GM15510 (cell line): ENCODE measurements around the gene COQ9.

ENCODE experiments used
- POLR2A ChIP-seq: IDR thresholded peaks from 3 replicates; pipeline ENCODE4 v1.6.1; 2011; ENCODE audit warnings: borderline replicate concordance; ENCODE audit not compliant: insufficient read length; ENCODE audit errors: extremely low read depth

Gene COQ9

DNA sequence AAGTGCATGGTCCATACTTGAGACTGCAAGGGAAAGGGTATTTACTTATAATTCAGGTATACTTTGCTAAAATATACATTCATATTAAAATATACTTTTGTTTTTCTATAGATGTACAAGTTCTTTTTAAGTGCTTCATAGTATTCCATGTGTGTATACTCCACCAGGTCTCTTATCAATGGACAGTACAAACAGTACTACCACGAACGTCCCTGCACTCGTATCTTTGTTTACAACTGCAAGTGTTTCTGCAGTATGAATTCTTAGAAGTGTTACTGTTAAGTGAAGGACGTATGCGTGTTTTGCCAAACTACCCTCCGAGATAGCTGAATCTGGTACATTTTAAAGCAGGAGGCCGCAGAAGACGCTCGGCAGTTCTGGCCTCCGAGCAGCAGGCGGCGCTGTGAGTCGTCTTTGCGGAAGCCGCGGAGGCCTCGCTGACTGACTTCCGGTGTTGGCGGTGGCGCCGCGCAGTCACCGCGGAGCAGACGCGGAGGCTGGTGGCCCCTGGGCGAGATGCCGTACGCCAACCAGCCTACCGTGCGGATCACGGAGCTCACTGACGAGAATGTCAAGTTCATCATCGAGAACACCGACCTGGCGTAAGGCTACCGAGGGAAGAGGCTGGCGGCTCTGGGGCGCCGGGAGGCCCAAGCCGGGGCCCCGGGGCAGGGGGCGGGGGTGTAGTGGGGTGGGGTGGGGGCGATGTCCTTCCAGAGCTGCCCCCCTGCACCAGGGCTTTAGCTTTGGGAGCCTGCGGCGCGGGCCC is 15.1 kb downstream of the COQ9 start, which contains the start of gene POLR2C:
Gene POLR2C (plus strand): TSS at position 471 of the 769 bp plus-strand sequence. CDS start 46 bp downstream, at position 517.
- TF ChIP-seq POLR2A = peak; percentile 98

DNA sequence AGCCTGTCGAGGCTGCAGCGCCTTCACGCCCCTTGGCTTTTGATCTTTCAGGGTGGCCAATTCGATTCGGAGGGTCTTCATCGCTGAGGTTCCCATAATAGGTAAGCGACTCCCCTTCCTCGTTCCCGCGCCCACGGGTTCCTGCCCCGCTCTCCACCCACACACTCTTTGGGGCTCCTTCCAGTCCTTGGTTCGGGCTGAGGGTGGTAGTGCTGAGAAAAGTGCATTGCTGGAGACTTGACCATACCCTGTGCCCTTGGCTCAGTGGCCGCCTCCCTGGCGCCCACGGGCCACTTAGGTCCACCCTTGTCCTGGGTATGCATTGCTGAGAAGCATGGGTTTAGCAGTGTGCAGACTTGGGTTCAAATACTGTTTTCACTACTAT is 15.7 kb downstream of the COQ9 start:
- TF ChIP-seq POLR2A = no peak

DNA sequence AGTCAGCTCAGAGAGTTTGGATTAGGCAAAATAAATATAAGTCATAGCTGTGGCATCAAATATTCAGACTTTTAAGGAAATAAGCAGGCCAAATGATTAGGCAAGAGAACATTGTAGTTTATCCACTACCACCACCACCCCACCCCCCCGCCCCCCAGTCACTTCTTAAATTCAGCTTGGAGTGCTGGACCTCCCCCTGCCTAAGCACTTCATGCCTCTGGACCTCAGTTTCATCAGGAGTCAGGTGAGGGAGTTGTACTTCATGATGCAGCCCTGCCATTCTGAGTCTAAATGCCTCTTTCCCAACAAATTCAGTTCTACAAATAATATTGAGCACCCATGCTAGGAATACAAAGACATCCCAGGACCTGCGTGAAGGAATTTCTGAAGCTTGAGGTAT is 17.2 kb downstream of the COQ9 start:
- TF ChIP-seq POLR2A = no peak

DNA sequence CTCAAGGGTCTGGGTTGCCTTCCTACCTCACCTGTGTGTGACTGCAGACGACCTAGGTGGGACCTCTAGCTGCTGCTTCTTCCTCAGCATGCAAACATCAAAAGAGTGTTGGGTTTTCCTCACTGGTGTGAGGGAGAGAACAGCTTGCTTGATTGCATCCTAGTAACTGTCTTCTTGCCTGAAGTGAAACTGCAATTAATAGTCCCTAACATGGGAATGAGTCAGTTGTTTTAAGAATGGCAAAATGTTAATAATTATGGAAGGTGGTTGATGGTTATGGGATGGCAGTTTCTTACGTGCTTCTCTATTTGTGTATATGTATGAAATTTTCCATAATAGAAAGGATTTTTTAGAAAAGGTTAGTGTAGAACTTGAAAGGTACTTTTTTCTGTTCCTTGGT is 21.1 kb downstream of the COQ9 start:
- TF ChIP-seq POLR2A = no peak

DNA sequence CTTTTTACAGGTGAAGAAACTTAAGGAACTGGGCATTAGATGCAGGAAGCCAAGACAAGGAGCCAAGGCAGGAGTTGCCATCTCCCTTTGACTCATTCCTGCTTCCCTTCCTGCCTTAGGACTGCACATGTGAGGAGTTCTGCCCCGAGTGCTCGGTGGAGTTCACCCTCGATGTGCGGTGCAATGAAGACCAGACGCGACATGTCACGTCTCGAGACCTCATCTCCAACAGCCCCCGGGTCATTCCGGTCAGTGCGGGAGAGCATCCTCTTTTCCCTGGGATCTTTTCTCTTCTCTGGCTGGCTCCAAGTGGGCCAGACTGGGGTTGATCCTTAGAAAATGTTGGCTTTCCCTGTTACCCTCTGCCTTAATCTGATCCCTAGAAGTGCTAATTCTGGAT is 21.8 kb downstream of the COQ9 start:
- no peak for TF ChIP-seq POLR2A

DNA sequence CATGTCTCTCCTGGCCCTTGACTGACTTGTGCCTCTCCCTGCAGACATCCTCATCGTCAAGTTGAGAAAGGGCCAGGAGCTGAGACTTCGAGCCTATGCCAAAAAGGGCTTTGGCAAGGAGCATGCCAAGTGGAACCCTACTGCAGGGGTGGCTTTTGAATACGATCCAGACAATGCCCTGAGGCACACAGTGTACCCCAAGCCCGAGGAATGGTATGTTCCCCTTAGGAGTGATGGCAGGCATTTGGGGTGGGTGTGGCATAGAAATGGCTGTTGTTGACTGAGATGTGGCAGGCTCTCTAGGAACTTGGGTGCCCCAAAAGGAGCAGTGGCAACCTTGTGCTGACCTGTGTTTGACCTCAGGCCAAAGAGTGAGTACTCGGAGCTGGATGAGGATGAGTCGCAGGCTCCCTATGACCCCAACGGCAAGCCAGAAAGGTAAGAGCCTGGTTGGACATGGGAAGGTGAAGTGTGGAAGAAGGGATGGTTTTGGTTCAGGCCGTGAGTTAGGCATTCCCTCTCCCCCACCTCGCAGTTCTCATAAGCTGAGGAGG is 22.7 kb downstream of the COQ9 start:
- no peak for TF ChIP-seq POLR2A

DNA sequence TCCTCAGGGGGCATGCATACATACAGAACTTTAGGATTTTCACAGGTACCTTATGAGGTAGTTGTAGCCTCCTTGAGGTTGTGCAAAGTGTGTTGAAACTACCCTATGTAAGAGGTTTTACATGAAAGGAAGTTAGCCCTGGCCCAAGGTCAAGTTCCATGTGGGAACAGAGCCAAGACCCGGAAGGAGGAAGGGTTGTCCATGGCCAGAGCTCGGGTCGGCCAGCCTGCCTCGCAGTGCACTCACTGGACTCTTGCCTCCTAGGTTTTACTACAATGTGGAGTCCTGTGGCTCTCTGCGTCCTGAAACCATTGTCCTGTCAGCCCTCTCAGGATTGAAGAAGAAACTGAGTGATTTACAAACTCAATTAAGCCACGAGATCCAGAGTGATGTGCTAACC is 23.4 kb downstream of the COQ9 start:
- TF ChIP-seq POLR2A = no peak

DNA sequence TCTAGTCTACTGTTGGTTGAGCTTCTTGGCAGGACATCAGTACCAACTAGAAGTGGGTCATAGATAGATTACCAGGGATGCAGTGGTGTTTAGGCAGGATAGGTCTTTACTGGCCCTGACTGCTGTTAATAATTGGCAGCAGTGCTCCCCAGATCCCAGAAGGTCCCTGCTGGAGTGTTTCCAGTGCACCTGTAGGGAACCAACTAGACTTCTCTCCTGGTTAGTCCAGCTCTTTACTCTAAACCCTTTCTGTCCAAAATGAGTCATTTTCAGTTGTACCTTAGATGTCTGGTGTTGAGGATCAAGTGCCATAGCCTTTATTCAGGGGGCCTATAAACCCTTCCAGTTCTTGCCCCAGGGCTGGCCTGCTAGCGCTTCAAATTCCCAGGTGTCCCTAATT is 23.9 kb downstream of the COQ9 start:
- TF ChIP-seq POLR2A = no peak

DNA sequence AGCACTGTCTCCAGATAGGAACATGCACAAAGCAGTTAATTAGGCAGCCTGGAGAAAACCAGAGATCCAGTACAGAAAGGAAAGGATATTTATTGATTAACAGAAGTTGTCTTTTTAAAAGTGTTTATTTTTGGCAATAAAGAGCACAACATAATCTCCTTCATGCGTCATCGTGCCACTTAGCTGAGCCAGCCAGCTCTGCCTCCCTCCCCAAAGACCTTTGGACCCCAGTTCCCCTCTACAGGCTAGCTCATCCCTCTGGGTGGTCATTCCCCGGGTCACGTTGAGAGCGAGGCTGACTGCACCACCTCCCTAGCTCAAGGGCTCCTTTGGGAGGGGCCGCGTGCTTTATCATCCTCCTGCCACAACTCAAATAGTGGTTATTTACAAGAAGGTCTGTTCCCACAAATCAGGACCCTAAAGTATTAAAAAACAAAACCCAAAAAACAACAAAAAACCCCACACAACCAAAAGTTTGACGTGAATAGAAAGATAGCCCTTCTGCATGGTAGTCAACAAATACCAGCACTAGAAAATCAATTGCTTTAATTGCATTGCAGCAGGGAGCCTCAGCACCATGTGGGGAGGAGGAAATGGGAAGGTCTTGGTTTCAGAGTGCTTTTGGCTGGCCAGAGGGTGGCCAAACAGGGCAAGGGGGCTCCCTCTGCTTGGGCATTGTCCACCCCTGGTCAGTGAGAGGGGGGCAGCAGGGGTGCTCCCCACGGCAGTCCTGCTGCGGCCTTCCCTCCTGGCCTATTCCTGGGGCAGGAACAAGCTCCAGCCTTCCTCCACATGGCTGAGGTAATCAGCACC is 24.8 kb downstream of the COQ9 start:
- no peak for TF ChIP-seq POLR2A

DNA sequence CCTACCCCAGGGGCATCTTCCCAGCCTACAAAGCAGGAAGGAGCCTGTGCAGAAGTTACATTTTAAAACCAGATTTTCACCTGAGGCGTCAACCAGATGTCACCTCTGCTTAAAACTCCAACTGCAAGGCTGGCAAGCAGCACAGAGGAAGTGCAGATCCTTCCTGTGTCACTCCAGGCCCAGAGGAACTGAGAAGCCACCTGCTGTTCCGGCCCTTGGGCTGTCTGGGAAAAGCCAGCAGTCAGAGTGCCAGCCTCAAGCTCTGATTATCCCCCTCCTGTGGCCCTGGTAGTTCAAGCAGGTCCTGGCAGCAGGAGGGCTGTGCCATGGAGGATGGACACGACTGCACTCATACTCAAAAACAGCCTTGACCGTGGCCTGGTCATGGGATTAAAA is 25.4 kb downstream of the COQ9 start:
- no peak for TF ChIP-seq POLR2A

DNA sequence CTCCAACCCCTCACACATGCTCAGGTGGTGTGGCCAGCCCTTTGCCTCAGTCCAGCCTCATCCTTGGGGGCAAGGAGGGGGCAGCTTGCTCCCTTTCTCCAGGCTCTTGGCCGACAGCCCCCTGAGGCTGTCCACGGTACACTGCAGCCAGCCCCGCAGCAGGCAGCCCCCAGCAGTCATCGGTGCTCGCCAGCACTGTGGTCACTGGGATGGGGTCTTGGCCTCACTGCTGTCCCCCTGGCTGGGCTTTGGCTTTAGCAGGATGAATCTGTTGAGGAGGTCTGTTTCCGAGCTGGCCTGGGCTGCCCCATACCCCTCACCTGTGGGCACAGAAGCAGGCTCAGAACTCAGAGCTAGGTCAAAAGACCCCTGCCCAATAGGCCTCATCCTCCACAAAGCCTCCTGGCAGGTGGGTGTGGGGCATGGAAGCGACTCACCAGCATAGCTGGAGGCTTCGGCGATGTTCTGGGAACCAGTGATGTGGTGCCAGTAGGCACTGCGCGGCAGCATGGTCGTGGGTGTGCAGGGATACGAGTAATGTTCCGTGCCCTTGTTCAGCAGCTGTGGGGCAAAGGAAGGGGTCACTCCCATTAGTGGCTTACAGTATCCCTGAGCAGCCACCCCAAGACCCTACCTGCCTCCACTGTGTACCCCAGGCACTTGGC is 26.0 kb downstream of the COQ9 start:
- TF ChIP-seq POLR2A = no peak

DNA sequence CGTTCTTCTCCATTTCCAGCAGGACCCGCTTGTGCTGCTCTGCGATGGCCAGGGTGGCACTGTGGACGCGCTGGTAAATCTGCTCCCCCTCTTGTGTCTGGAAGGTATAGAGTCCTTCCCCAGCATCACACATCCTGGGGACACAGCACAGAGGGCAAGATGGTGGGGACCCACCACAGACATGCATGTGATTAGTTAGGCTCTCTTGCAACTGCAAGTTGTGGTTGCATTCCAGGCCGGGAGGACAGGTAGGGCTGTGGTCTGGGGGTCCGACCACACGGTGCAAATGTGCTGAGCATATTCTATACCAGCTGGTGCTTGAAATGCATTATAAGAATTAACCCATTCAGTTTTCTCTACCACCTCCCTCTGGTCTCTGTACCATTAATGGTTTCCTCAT is 26.6 kb downstream of the COQ9 start:
- no peak for TF ChIP-seq POLR2A

DNA sequence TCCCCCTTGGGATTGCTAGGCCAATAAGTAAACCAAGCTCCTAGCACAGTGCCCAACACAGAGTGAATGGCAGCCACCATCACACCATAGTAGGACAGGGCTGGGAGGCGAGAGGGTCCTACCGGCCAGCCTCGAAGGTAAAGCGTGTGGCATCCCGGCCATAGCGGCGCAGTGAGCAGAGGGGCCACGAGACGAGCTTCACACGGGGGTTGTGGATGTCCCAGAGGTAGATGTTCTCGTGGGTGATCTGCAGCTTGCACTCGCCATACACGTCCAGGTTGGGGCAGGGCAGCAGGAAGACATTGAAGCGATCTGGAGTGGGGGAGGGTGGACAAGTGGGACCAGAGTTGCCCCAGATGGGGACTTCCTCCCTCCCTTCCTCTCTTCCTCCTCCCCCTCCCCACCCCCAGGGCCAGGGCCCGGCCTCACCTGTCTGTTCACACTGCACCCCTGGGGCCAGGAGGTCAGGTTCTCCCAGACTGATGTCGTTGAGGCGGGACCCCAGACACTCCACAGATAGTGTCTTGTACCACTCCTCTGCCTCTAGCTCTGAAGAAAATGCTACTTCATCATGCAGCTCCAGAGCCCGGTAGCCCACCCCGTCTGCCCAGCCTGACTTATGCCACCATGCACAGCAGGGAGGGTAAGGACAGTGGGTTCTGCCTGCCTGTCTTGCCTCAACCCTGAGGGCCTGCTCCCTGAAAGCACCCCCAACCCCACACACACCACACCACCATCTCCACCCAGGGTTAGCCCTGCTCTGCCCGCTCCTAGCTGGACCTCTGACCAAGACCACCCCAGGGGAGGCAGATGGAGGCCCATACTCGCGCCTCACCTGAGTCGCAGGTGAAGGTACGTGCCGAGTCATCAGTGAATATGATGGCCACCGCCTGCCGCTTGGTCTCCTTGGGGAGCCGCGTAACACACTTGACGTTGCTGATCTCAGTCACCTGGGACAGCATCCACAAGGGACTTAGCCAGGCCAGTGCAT is 27.7 kb downstream of the COQ9 start:
- TF ChIP-seq POLR2A = no peak
